GM12873 (cell line): Measurements from ENCODE around the gene ZNF394.

Experiments
- TF ChIP-seq, protein P1 (sequence below): IDR thresholded peaks from 2 replicates; pipeline ENCODE4 v1.5.1; 2012; ENCODE audit warnings: low read depth, mild to moderate bottlenecking, moderate library complexity, low read length, control low read depth; ENCODE audit not compliant: insufficient read depth; ENCODE audit errors: missing control alignments

Gene ZNF394

DNA sequence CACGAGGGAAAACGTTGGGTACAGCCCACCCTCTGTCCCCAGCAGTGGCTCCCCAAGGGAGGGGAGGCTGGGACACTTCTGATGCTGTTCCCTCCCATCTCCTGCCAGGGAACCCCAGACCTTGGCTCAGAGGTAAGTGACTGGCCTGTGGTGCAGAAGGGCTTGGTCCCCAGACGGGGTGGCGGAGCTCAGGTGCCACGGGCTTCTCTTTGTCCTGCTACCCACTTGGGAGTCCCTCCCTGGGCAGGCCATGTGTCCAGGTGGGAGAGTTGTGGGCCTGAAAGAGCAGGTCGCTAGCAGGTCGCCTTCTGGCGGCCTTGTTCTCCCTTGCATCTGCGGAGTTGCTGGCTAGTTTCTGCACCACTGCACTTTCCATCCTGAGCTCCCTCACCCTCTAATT lies 44.2 kb downstream of the ZNF394 start:
- TF ChIP-seq, protein P1, sequence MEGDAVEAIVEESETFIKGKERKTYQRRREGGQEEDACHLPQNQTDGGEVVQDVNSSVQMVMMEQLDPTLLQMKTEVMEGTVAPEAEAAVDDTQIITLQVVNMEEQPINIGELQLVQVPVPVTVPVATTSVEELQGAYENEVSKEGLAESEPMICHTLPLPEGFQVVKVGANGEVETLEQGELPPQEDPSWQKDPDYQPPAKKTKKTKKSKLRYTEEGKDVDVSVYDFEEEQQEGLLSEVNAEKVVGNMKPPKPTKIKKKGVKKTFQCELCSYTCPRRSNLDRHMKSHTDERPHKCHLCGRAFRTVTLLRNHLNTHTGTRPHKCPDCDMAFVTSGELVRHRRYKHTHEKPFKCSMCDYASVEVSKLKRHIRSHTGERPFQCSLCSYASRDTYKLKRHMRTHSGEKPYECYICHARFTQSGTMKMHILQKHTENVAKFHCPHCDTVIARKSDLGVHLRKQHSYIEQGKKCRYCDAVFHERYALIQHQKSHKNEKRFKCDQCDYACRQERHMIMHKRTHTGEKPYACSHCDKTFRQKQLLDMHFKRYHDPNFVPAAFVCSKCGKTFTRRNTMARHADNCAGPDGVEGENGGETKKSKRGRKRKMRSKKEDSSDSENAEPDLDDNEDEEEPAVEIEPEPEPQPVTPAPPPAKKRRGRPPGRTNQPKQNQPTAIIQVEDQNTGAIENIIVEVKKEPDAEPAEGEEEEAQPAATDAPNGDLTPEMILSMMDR: no peak

DNA sequence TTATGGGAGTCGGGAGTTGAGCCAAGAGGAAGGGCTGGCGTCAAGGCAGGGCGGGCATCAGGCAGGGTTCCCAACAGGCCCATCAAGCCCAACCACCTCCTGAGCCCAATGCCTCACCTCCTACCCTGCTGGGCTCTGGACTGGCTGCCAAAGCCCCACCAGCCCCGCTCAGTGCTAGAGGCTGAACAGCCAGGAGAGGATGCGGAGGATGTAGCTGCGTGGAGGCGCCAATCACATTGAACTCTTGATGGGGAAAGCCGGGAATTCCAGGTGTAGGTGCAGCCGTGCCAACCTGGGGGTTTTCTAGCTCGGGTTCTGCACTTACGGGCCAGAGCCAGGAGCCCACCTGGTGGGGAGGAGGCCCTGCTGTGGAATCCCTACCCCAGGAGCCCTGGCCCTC lies 47.0 kb downstream of the ZNF394 start:
- TF ChIP-seq, protein P1: no peak

DNA sequence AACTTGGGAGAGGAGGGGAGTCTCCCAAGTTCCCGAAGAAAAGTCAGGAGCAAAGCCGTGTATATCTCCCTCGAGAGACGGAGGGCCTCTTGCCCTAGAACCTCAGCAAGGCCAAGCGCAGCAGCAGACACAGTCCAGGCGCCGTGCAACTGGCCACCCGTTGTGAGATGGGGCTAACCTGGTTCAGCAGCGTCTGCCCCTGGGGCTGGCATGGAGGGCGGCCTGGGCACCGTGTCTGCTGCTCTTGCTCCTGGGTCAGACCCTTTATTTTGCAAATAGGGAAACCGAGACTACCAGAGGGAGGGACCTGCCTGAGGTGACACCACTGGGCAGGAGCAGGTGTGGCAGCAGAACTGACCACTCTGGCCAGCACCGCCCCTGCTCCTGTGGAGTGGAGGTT lies 47.5 kb downstream of the ZNF394 start:
- TF ChIP-seq, protein P1: no peak

DNA sequence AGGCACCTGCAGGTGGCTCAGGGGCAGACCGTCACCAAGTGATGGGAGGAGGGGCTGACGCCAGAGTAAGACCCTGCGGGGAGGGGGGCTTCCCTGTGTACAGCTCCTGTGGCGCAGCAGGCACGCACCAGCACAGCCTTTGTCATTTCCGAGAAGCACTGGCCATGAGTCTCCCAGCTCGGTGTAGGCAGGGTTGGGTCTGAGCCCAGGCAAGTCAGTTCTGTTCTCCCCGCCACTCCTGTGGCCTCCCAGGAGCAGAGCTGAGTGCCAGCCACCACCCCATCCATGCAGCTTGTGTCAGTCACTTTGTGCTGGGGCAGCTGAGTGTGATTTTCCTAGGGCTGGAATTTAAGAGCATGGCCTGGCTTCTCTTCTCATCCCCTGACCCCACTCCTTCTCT lies 48.1 kb downstream of the ZNF394 start:
- TF ChIP-seq, protein P1: no peak

DNA sequence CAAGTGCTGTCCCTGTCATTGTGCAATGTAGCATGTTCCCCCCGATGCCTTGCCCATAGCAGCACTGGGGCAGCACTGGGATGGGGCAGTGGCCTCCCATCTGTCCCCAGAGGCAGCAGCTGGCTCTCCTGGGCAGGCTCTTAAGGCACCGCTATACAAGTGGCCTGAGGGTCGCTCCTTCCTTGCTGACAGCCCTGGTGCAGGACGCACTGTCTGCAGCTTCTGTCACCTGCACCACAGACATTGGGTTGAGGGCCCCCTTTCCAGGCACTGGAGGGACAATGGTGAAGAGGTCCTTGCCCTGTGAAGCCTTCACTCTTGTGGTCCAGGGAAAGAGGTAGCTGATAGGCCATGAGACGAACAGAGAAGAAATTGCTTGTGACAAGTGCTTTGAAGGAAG lies 50.8 kb downstream of the ZNF394 start:
- TF ChIP-seq, protein P1: no peak

DNA sequence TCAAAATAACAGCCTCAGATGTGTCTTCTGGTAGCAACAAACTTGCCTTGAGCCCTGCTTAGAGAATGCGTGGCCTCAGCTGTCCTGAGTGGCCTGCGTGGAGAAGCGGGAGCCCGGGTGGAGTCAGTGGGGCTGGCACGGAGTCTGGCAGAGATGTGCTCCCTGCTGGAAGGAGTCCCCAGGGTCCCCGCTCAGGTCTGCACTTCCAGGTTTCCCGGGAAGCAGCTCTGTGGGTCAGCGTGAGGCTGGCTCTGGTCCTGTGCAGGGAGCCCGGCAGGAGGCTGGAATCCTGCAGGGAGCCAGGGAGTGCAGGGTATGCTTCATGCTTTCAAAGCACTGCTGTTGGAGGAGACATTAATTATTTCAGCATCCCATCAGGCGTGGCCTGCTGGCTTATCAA lies 51.2 kb downstream of the ZNF394 start:
- TF ChIP-seq, protein P1: no peak

DNA sequence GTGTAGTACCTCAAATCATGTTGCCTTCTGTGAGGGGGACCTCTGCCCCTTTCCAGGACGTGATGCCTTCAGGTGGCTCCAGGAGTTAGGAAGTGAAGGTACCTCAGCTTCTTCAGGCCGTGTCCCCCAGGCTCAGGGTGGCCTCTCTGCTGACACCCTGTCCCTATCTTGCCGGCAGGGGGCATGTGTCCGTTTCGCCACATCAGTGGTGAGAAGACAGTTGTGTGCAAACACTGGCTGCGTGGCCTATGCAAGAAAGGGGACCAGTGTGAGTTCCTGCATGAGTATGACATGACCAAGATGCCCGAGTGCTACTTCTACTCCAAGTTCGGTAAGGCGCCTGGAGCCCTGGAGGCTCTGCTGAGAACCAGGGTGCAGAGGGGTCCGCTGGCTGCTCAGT lies 52.1 kb downstream of the ZNF394 start:
- TF ChIP-seq, protein P1: peak; percentile 62
